Fibroblast of the aortic adventitia (primary cell): ENCODE results near the gene EIF3M. TPM values are rescaled to one million over a fixed set of nuclear protein-coding genes. Genes with fewer than 3 reads are reported as not detected.

ENCODE experiments used
- DNase-seq: peaks from one replicate; pipeline ENCODE4 v3.0.0-alpha.2; 2010; ENCODE audit warnings: low read depth
- H3K4me3 ChIP-seq: 2 replicates; pipeline ENCODE4 v1.5.1; 2011; ENCODE audit warnings: low read depth, mild to moderate bottlenecking, control low read depth, low read length, moderate library complexity
- total RNA-seq: library from RNA; depleted of rRNA; stranded (reverse); fragments of >200 nt; gene quantifications from 2 replicates; pipeline ENCODE4 v1.2.3, GENCODE V29; 2012; ENCODE audit warnings: low replicate concordance
- TF ChIP-seq, protein P1 (sequence below): IDR thresholded peaks from 2 replicates; pipeline ENCODE4 v1.5.1; 2011; ENCODE audit warnings: mild to moderate bottlenecking, low read length, control low read depth, inconsistent platforms; ENCODE audit not compliant: insufficient read depth

The EIF3M gene
- total RNA-seq, 1 donor = 575 TPM

DNA sequence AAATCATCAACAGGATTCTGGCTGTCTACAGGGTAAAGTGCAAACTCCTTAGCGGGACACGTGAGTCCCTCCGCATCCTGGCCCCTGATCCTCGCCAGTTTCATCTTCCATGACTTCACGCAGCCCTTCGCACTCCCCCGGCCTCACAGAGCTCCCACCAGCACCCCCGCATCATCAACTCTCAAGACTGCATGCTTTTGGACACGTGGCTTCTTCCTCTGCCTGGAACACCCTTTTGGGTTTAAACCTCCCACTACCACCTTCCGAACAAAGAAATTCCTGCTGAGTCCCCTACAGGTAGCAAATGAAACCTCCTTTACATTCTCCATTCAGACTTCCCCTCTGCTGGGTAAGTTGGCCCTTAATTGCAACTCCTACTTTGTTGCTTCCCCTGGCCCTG, 12.6 kb upstream of the EIF3M start:
- TF ChIP-seq, protein P1, sequence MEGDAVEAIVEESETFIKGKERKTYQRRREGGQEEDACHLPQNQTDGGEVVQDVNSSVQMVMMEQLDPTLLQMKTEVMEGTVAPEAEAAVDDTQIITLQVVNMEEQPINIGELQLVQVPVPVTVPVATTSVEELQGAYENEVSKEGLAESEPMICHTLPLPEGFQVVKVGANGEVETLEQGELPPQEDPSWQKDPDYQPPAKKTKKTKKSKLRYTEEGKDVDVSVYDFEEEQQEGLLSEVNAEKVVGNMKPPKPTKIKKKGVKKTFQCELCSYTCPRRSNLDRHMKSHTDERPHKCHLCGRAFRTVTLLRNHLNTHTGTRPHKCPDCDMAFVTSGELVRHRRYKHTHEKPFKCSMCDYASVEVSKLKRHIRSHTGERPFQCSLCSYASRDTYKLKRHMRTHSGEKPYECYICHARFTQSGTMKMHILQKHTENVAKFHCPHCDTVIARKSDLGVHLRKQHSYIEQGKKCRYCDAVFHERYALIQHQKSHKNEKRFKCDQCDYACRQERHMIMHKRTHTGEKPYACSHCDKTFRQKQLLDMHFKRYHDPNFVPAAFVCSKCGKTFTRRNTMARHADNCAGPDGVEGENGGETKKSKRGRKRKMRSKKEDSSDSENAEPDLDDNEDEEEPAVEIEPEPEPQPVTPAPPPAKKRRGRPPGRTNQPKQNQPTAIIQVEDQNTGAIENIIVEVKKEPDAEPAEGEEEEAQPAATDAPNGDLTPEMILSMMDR = no peak
- no peak overlapping the region for H3K4me3 ChIP-seq
- DNase-seq = no peak

- H3K4me3 ChIP-seq = no peak overlapping the region
- TF ChIP-seq, protein P1 = no peak
- DNase-seq = no peak
Measured at GRCh38 chr11:32573228-32573627, 10.4 kb upstream of the EIF3M start.

- no peak for DNase-seq
- no peak overlapping the region for H3K4me3 ChIP-seq
- TF ChIP-seq, protein P1 = no peak
Measured at GRCh38 chr11:32574421-32574820, 9.2 kb upstream of the EIF3M start.

GRCh38 chr11:32575070-32575469, 8.6 kb upstream of the EIF3M start:
- TF ChIP-seq, protein P1 = no peak
- H3K4me3 ChIP-seq = no peak overlapping the region
- no peak for DNase-seq

DNA sequence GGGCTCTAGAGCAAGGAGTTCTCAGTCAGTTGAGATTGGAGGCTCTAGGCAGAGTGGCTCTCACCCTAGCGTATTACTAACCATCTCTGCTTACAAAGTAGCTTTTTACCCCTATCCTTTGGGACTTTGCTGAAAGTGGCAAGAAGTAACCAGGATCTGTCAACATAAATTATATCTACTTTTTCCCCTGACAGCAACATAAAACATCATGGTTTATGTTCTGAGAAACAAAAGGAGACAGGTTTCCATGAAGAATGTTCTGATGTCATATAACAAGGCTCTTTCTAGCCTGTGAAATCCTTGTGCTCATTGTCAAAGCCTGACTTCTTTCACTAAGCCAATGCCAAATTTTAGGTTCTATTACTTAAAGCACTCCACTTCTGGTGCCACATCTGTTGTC, 7.2 kb upstream of the EIF3M start:
- H3K4me3 ChIP-seq = no peak overlapping the region
- no peak for DNase-seq
- TF ChIP-seq, protein P1 = no peak

- peak; percentile 45 for DNase-seq
- no peak overlapping the region for H3K4me3 ChIP-seq
- TF ChIP-seq, protein P1 = no peak
Measured at GRCh38 chr11:32580967-32581366, 2.7 kb upstream of the EIF3M start.

- no peak for DNase-seq
- TF ChIP-seq, protein P1 = no peak
- H3K4me3 ChIP-seq = no peak overlapping the region
Measured at GRCh38 chr11:32581556-32581955, 2.1 kb upstream of the EIF3M start.
